Stimulated activated CD4-positive, alpha-beta T cell treated with anti-CD3 and anti-CD28 coated beads, Interleukin-12 subunit alpha, Interleukin-12 subunit beta, amount 100 ng/mL, for 24 hours (primary cell): ENCODE measurements around the gene VAC14.

Experiments used
- DNase-seq, 2 experiments: peaks; one replicate each; pipeline ENCODE4 v3.0.0-alpha.2; 2020; ENCODE audit warnings: low read depth in 2 of 2

VAC14 gene

DNA sequence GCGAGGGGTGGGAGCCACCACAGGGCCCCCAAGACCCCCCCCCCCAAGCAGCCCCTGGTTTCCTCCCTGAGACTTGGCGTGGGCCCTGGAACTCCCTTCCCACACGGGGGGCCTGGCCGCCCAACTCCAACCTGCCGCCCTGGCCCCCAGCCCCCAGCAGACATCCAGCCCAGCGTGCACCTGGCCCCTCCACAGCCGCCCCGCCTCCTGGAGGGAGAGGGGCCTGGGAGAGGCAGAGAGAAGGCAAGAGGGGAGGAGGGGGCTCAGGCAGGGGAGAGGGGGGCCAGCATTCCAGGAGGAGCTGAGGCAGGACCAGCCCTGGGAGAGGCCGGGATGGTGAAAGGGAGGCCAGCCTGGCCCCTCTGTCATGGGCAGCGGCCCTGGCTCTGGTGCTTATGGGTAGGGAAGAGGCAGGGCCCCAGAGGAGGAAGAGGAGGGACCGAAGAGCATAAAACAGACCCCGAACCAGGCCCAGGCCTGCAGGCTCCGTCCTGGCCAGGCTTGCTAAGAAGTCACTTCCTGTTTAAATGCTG, 137.9 kb downstream of the VAC14 start:
- DNase-seq, result no peak

DNA sequence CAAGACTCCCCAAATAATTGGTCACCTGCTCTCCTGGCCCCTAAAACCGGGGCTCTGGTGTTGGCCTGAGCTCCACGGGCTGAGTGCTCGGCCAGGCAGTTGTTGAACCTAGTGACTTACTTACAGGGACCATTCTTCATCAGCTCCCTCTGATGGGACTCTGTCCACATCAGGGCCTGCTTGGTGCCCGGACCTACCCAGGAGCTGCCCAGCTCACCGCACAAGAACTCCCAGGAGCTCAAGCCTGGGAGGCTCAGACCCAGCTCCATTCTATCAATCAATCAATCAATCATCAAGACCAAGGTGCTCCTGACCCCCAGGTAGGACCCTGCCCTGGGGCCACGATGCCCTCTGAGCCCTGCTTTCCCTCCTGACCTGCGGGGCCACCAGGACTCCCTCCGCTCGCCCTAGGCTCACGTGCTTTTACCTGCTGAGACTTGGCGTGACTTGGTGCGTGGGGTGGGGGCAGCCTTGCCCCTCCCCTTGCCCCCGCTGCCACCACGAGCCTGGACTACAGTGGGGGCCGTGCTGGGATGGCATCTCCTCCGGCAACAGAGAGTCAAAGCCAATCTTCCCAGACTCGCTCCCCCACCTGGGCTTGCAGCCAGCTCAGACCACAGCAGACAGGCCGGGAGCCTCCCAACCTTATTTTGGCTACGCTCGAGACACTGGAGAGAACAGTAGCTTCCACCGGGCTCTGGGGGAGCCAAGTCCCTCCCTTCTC, 138.9 kb downstream of the VAC14 start:
- no peak for DNase-seq

DNA sequence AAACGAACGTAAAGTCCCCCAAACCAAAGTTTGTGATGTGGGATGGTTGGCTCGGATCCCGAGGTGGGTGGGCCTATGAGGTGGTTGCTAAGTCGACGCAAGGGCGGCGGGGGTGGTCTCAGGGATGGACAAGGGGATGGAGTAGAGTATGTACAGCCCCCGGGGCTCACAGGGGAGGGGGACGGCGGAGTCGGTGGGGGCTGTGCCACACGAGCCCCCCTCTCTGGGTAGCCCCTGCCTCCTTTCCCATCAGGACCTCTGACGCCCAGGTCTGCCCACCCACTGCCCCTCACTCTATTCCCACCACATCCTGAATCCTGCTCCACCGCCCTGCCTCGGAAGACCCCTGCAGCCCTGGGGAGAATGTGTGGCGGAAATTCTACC, 139.4 kb downstream of the VAC14 start:
- no peak for DNase-seq

DNA sequence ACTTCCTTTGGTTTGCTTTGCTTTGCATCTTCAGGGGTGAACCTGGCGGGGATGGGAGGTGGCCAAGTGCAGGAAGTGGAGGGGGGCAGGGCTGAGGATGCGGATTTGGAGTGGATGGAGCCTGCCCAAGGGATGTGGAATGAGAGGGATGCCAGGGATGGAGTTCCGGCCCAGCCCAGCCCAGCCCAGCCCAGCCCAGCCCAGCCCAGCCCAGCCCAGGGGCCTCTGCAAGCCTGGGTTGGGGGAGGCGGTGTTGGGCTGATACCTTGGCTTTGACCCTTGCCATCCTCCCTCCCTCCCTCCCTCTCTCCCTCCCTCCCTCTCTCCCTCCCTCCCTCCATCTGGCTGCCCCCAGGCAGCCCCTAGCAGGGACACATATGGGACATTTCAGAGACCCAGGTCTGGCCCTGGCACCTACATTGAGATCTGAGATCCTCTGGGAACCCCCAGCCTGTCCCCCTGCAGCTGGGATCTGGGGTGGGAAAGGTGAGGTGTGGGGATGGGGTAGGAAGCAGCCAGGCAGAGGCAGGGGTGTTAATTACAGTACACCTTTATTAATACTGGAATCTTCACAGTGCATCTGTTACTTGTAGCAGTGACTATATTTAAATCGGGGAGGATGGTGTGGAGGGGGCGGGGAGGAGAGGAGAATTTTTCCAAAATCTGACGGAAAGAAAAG, 140.1 kb downstream of the VAC14 start:
- DNase-seq, result no peak

DNA sequence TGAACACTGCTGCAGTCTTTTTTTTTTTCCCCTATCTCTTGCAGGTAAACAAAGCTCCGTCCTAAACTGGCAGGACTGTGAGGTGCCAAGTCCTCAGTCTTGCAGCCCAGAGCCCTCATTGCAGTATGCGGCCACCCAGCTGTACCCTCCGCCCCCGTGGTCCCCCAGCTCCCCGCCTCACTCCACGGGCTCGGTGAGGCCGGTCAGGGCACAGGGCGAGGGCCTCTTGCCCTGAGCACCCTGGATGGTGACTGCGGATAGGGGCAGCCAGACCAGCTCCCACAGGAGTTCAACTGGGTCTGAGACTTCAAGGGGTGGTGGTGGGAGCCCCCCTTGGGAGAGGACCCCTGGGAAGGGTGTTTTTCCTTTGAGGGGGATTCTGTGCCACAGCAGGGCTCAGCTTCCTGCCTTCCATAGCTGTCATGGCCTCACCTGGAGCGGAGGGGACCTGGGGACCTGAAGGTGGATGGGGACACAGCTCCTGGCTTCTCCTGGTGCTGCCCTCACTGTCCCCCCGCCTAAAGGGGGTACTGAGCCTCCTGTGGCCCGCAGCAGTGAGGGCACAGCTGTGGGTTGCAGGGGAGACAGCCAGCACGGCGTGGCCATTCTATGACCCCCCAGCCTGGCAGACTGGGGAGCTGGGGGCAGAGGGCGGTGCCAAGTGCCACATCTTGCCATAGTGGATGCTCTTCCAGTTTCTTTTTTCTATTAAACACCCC, 140.8 kb downstream of the VAC14 start:
- no peak for DNase-seq

DNA sequence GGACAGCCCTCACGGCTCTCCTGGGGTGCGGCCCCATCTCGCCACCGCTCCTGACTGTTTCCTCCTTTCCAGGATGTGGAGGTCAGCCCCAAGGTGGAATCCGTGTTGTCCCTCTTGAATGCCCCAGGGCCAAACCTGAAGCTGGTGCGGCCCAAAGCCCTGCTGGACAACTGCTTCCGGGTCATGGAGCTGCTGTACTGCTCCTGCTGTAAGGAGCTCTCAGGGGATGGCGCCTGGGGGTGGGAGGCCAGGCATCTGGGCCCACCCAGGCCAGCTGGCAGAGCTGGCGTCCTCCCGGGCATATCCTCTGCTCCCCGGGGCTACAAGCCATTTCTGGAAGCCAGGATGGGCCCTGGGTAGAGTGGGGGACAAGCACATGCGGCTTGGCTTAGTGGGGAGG, 141.4 kb downstream of the VAC14 start:
- no peak for DNase-seq

DNA sequence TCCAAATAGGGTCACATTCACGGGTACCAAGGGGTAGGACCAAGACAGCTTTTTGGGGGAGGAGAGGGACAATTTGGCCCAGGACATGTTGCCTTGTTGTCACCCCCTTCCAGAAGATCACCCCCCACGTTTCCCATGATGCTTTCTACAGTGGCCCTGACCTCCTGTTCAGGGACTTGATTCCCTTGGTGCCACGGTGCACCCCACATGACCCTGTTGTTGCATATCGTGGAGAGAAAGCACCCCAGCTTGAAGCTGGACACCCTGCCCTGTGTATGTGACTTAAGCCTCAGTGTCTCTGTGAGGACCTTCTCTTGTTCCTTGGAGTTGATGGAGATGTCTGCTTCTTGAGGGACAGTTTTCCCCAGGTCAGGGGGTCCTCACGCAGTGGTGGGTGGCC, 142.0 kb downstream of the VAC14 start:
- no peak for DNase-seq

DNA sequence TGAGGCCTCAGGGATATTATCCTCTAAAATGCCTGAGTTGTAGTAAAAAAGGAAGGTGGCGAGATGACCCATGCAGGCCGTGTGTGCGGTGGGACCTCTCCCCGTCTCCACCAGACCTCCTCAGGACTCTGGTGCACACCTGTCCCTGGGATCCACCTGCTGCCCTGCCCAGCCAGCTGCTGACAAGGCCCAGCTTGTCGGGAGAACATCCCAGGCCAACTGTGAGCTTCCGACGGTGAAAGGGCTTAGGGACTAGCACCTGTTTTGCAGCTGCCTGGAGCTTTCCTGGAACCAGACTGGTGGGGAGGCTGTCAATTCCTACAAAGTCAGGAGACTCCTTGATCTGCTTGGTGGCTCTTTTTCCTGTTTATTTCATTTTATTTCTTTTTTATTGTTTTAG, 143.0 kb downstream of the VAC14 start:
- DNase-seq, result no peak

DNA sequence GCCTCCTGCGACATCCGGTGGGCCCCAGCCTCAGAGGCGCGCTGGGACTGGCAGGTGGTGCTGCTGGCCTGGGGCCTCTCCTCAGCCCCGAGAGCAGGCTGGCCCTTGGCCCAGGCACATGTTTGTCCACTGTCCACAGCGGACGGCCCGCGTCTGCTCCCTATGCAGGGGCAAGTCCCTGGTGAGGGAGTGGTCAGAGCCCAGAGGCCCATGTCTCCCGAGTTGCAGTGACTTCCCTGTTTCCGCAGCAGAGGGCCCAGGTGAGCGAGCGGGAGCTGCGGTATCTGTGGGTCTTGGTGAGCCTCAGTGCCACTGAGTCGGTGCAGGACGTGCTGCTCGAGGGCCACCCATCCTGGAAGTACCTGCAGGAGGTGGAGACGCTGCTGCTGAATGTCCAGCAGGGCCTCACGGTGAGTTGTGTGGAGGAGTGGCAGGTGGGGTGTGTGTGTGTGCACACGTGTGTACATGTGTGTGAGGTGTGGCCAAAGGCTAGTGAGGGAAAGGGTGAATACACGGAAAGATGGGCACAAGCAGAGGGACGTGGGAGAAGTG, 144.2 kb downstream of the VAC14 start:
- no peak for DNase-seq

DNA sequence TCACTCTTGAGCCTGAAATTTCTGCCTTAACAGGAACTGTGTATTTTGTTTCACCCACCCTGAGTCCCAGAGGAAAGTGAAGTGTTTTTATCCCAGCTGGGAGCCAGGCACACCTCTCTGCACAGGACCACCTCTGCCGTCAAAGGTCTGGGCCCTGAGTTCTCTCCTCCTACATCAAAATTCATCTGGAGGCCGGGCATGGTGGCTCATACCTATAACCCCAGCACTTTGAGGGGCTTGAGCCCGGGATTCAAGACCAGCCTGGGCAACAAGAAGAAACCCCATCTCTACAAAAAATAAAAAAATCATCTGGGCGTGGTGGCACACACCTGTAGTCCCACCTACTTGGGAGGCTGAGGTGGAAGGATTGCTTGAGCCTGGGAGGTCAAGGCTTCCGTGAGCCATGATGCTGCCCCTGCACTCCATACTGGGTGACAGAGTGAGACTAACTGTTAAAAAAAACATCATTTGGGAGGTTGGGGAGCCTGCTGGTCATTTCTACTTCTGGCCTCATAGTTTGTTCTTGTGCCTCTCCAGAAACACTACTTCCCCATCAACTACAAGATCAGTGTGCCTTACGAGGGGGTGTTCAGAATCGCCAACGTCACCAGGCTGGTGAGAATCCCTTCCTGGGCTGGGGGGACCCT, 144.8 kb downstream of the VAC14 start:
- no peak for DNase-seq

DNA sequence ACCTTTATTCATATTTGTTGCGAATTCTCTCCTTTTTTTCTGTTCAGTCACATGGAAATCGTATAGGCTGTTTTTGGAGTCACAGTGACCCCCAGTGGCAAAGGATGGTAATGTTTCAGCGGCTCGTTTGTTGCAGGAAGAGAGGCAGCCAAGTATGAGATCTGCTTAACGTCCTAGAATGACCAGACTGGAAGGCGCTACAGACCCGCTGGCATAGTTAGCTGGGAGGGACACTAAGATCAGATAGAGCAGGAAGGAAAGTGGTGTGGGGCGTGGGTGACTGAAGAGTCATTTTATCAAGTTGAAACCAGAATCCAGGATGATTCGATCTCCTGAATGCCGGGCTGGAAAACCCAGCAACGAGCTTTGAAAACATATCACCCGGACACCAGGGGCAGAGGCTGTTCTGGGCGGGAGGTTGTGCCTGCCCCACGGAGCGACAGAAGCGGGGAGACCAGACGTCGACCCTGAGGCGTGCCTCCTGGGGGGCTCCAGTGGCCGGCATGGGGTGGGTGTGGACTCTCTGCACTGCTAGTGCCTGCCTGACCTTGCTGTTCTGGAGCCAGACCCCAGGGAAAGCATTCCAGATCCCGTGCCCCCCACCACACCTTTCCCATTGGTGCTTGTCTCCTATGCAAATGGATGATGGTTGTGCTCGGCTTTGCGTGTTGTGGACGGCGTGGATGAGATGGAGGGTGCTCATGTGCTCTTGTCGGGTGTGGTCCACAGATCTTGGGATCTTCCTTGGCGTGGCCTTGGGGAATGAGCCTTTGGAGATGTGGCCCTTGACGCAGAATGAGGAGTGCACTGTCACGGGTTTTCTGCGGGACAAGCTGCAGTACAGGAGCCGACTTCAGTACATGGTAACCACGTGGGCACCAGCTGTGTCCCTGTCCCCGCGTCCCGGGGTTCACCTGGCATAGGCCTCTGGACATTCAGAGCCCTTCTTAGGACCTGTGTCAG, 146.9 kb downstream of the VAC14 start:
- DNase-seq, result peak; percentile 59 to 84

DNA sequence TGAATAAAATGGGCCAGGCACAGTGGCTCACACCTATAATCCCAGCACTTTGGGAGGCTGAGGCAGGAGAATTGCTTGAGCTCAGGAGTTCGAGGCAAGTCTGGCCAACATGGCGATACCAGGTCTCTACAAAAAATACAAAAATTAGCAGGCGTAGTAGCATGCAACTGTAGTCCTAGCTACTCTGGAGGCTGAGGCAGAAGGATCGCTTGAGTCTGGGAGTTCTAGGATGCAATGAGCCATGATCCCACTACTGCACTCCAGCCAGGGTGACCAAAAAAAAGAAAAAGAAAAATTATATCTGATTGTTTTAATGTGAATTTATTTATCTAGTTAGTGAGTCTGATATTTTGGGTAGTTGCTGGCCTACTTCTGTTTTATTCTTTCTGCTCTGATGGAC, 147.6 kb downstream of the VAC14 start:
- no peak for DNase-seq

DNA sequence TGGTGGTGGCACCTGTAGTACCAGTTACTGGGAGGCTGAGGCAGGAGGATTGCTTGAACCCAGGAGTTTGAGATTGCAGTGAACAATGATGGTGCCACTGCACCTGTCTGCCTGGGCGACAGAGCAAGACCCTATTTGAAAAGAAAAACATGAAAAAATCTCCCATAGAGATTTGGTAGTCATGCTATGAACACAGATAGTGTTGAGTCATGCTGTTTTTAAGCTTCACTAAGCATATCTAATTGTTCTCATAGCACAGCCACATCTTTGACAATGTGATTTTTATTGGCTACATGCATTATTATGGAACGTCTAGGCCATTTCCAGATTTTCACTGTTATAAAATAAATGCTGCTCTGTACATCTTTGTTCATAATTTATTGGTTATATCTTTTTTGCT, 148.6 kb downstream of the VAC14 start:
- no peak for DNase-seq

DNA sequence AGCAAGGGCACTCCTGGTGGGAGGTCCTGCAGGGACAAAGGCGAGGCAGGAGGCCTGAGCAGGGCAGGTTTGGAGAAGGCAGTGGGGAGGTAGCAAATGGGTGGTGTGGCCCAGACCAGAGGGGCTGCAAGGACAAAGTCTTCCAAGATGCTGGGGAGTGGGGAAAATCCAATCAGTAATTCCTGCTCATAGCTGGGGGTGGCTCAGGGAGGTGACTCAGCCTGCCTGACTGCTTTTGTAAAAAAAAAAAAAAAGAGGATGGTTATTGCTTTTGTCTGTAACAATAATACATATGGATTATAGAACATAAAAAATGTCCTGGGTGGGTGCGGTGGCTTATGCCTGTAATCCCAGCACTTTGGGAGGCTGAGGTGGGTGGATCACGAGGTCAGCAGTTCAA, 149.4 kb downstream of the VAC14 start:
- DNase-seq, result no peak

DNA sequence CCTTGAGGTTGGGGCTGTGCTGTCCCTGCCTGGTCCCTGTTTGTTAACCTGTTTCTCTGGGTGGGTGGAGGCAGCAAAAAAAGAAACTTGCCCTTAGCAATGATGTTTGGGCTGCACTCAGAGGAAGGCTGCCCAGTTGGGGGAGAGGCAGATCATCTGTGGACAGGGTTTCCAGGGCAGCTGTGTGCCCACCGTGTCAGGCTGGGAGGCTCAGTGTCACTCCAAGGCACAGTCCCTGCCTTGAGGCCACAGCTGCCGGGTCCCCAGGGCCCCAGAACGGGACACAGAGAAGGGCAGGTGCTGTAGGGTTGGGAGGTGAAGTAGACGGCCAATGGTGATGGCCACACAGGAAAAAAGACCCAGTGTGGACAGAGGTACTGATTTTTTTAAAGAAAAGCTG, 150.7 kb downstream of the VAC14 start:
- DNase-seq, result no peak

DNA sequence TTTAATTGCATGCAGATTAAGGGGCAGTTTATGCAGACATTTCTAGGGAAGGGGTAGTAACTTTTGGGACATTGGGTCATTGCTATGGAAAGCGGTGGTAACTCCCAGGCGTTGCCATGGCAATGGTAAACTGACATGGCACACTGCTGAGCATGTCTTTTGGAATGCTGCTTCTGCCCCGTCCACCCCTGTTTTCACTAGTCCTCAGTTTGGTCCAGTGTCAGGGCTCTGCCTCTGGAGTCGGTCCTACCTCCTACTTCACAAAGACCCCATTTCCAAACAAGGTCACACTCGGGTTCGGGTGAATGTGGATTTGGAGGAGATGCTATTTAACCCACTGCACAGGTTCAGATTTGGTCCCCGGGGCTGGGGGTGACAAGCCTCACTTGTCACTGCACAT, 151.7 kb downstream of the VAC14 start:
- no peak for DNase-seq

DNA sequence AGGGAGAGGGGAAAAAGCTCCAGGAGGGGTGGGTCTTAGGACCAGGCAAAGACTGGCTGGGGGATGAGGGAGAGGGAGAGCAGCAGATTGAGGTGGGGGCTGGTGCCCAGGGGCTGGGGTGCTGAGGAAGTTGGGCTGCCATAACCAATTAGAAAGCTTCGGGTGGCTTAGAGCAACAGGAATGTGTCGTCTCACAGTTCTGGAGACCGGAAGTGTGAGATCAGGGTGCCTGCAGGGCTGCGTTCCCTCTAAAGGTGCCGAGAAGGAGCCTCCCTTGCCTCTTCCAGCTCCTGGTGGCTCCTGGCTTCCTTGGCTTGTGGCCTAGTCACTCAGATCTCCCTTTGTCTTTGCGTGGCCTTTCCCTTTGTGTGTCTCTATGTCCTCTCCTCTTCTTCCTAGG, 152.4 kb downstream of the VAC14 start:
- no peak for DNase-seq

DNA sequence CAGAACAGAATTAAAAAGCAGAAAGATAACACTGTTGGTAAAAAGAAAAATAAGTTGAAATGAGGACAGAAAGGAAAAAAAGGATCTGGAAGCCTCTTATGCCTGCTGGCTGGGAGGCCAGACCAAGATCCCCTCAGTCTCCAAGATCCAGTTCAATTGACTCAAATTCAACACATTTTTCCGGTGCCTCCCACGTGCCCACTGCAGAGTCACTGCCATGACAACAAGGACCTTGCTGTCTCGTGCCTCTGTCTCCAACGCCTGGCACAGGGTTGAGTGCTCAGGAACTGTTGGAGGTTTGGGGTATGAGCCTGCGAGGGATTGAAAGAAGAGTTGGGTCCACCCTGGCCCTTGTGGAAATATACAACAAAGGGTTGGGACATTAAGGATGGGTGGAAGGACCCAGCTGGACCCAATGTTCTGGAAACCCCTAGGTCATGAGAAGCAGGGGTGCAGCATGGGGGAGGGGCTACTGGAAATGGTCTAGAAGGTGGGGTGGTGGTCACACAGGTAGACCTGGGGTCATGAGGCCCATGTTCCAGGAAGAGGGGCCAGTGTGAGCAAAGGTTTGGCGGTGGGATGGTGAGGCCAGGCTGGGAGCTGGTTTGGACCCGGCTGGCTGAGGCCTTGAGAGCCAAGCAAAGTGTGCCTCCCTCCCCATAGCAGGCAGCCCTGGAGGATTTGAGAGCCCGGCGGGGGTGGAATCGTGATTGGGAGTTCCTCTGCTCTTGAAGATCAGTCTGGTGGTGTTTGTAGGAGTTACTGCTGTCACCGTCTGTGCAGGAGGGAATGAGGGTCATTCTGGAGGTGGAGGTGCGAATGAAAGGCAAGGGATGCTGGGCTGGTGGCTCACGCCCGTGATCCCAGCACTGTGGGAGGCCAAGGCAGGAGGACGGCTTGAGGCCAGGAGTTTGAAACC, 153.3 kb downstream of the VAC14 start:
- DNase-seq, result no peak
